Cortex of kidney (tissue), 1 donor: ENCODE data around the gene PTRH2.
"Not testable (repeated sequence)": the region's sequence is repeated elsewhere in the genome, so short reads cannot be mapped to it uniquely, and the experiment has no call there.

Source experiments
- DNase-seq: peaks from one replicate; lab custom pipeline; 2025; lab: John Stamatoyannopoulos, UW

The PTRH2 gene

GRCh38 chr17:59669411-59669810 lies 37.8 kb downstream of the PTRH2 start:
- DNase-seq, result no peak

GRCh38 chr17:59668816-59669215 lies 38.4 kb downstream of the PTRH2 start:
- no peak for DNase-seq

DNA sequence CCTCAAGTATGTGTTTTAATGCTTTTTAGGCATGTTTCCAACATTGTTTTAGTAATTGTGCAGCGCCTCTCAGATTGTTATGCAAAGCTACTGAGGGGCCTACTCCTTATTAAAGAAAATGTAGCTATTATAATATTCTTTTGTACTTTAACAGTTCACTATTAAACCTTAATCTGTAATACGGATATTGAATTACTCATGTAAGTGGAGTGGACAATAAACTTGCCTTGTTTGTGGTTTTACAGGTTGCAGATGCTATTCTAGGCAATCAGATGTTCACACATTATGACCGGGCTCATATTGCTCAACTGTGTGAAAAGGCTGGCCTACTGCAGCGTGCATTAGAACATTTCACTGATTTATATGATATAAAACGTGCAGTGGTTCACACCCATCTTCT lies 41.0 kb downstream of the PTRH2 start:
- no peak for DNase-seq

GRCh38 chr17:59656624-59657023 lies 50.6 kb downstream of the PTRH2 start:
- not testable (repeated sequence) for DNase-seq

- DNase-seq, result no peak
These were observed 55.1 kb downstream of the PTRH2 start for GRCh38 chr17:59652119-59652518.

GRCh38 chr17:59651346-59651745 lies 55.9 kb downstream of the PTRH2 start:
- DNase-seq, result no peak

- DNase-seq, result no peak
These were observed 56.6 kb downstream of the PTRH2 start for GRCh38 chr17:59650642-59651041.

DNA sequence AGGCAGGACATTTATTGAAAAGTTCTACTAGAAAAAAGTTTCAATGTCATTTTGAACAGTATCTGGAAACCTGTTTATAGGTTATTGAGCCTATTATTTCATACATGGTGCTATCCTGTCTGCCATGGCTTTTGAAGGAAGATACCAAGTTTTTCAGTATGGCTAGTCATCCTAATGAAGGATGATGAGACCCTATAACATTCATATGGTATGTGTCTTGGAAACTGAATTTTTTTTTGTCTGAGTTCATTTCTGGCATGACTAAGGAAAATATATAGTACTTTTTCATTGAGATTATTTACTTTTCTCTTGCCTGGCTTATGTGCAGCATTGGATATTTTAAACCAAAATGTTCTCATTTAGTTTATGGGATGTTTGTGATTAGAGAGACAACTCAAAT lies 57.3 kb downstream of the PTRH2 start:
- no peak for DNase-seq
